HG03558 (cell line): ENCODE measurements around the gene NAA25.

Source experiments
- ATAC-seq: cut with Tn5 transposase; IDR thresholded peaks from one replicate; pipeline ENCODE4 v1.9.1; 2021; ENCODE audit warnings: moderate number of reproducible peaks; ENCODE audit not compliant: unreplicated experiment; ENCODE audit errors: extremely low read depth

The NAA25 gene

GRCh38 chr12:111984820-111985219, 123.8 kb downstream of the NAA25 start:
- no peak for ATAC-seq

- no peak for ATAC-seq
Observed at GRCh38 chr12:111981987-111982386, 126.6 kb downstream of the NAA25 start.

- ATAC-seq = no peak
Observed at GRCh38 chr12:111980598-111980997, 128.0 kb downstream of the NAA25 start.

- no peak for ATAC-seq
Observed at GRCh38 chr12:111978545-111978944, 130.0 kb downstream of the NAA25 start.

GRCh38 chr12:111976860-111977259, 131.7 kb downstream of the NAA25 start:
- no peak for ATAC-seq
